A549 (cell line): ENCODE data around the gene FAM98C. TPM values are rescaled to one million over a fixed set of nuclear protein-coding genes. Genes with fewer than 3 reads are reported as not detected.

Experiments used
- ATAC-seq, 2 experiments: fragments of 200-7000 bp in 1 of 2; fragments of >200 bp in 1 of 2; cut with Nextera tagmentation in 1 of 2; cut with Tn5 transposase in 1 of 2; 3 replicates each; pipeline versions ENCODE4 v1.8.0 to v1.9.1; 2018 to 2020; ENCODE audit warnings: mild to moderate bottlenecking in 1 of 2, moderate library complexity in 1 of 2
- CTCF ChIA-PET: fragments of 300-600 bp; sonication (Branson Sonifier 250); formaldehyde crosslinking; extraction: SDS; loops from one replicate; lab custom pipeline; 2021; ENCODE audit warnings: antibody characterized with exemption, inconsistent platforms; lab: Yijun Ruan, JAX
- POLR2A ChIA-PET: fragments of 350-600 bp; formaldehyde crosslinking; extraction: SDS; loops from one replicate; lab custom pipeline; 2021; ENCODE audit warnings: antibody characterized with exemption, inconsistent platforms; lab: Yijun Ruan, JAX
- DNase-seq, 2 experiments: peaks; one replicate each; pipeline versions ENCODE4 v3.0.0 to v3.0.0-alpha.2; 2011 to 2016; ENCODE audit warnings: low read depth in 1 of 2, low spot score in 1 of 2
- FAIRE-seq: peaks from 2 replicates; lab custom pipeline; 2011; peaks lifted over from hg19 to GRCh38; lab: Jason Lieb, UNC
- H3K27ac ChIP-seq, 2 experiments: fragments of >200 bp; sonication (Bioruptor Twin); formaldehyde crosslinking; 3 replicates each; pipeline ENCODE4 v1.5.1; 2016 to 2017
- H3K4me1 ChIP-seq: fragments of >200 bp; sonication (Bioruptor Twin); formaldehyde crosslinking; 3 replicates; pipeline ENCODE4 v1.6.1; 2016
- H3K4me2 ChIP-seq: fragments of >200 bp; sonication (Bioruptor Twin); formaldehyde crosslinking; 3 replicates; pipeline ENCODE4 v1.6.1; 2016
- H3K4me3 ChIP-seq: fragments of >200 bp; sonication (Bioruptor Twin); formaldehyde crosslinking; 3 replicates; pipeline ENCODE4 v1.5.1; 2016
- H3K9me3 ChIP-seq: fragments of >200 bp; sonication (Bioruptor Twin); formaldehyde crosslinking; 3 replicates; pipeline ENCODE4 v1.6.1; 2016
- CHD2 ChIP-seq: fragments of 150-350 bp; IDR thresholded peaks from 2 replicates; pipeline ENCODE4 v1.6.1; 2014; ENCODE audit warnings: low read length; ENCODE audit not compliant: partially characterized antibody
- CHD4 ChIP-seq: fragments of 200-600 bp; sonication (generic); IDR thresholded peaks from 2 replicates; pipeline ENCODE4 v1.6.1; 2016; ENCODE audit warnings: antibody characterized with exemption, mild to moderate bottlenecking, borderline replicate concordance
- EHMT2 ChIP-seq: fragments of 200-600 bp; sonication (generic); IDR thresholded peaks from 2 replicates; pipeline ENCODE4 v1.6.1; 2016; ENCODE audit warnings: antibody characterized with exemption, low read depth, mild to moderate bottlenecking, moderate library complexity
- FOSB ChIP-seq: fragments of 250-450 bp; sonication (Bioruptor Pico); IDR thresholded peaks from 2 replicates; pipeline ENCODE4 v1.5.0; 2020; ENCODE audit warnings: mild to moderate bottlenecking, moderate library complexity
- GATA3 ChIP-seq: IDR thresholded peaks from 2 replicates; pipeline ENCODE4 v1.6.1; 2012; ENCODE audit warnings: borderline replicate concordance
- HOXB5 ChIP-seq: fragments of 250-450 bp; sonication (Bioruptor Pico); IDR thresholded peaks from 2 replicates; pipeline ENCODE4 v1.5.0; 2020; ENCODE audit warnings: mild to moderate bottlenecking, moderate library complexity
- JUN ChIP-seq, 2 experiments: fragments of >200 bp; sonication (Bioruptor Twin); formaldehyde crosslinking; IDR thresholded peaks; 2 replicates in 1 of 2; 3 replicates in 1 of 2; pipeline ENCODE4 v1.6.1; 2016 to 2017
- KDM5A ChIP-seq: fragments of 200-600 bp; sonication (generic); IDR thresholded peaks from 2 replicates; pipeline ENCODE4 v1.6.1; 2016; ENCODE audit warnings: antibody characterized with exemption, mild to moderate bottlenecking
- MAZ ChIP-seq: fragments of 150-350 bp; IDR thresholded peaks from 2 replicates; pipeline ENCODE4 v1.6.1; 2014; ENCODE audit warnings: antibody characterized with exemption, low read depth, low read length, borderline replicate concordance
- POLR2A ChIP-seq: IDR thresholded peaks from 2 replicates; pipeline ENCODE4 v1.6.1; 2012; ENCODE audit warnings: mild to moderate bottlenecking, low read length
- POLR2AphosphoS2 ChIP-seq: conservative IDR thresholded peaks from 2 replicates; pipeline ENCODE4 v1.6.1; 2012; ENCODE audit warnings: low read length, improper control_type of control experiment, inconsistent platforms
- REST ChIP-seq: fragments of 200-600 bp; sonication (generic); IDR thresholded peaks from 2 replicates; pipeline ENCODE4 v1.6.1; 2016; ENCODE audit warnings: antibody characterized with exemption, mild to moderate bottlenecking, moderate library complexity
- TFCP2L1 ChIP-seq: fragments of 250-450 bp; sonication (Bioruptor Pico); IDR thresholded peaks from 2 replicates; pipeline ENCODE4 v1.5.0; 2021; ENCODE audit warnings: mild to moderate bottlenecking
- TP53 ChIP-seq: fragments of 250-450 bp; sonication (Bioruptor Pico); IDR thresholded peaks from 2 replicates; pipeline ENCODE4 v1.5.0; 2021; ENCODE audit warnings: mild to moderate bottlenecking, moderate library complexity
- ZC3H11A ChIP-seq: fragments of 450-650 bp; IDR thresholded peaks from 2 replicates; pipeline ENCODE4 v1.6.1; 2014; ENCODE audit warnings: antibody characterized with exemption, mild to moderate bottlenecking
- WGBS: methylation state at CpG from one replicate; pipeline ENCODE4 v1.1.6; 2017; ENCODE audit errors: missing lambda C conversion rate; 5-methylcytosine and 5-hydroxymethylcytosine counted together
- polyA plus RNA-seq, 4 experiments: library from polyadenylated mRNA; depleted of rRNA in 3 of 4; stranded (reverse); fragments of >200 nt; fragmentation: RNase III in 1 of 4; extraction: RNeasy Plus Mini Kit Qiagen cat#74134 plus additional on column Dnase treatment in 1 of 4; gene quantifications; 2 replicates in 3 of 4; 3 replicates in 1 of 4; pipeline ENCODE4 v1.2.3, GENCODE V29; 2011 to 2017
- TF ChIP-seq, protein P1 (sequence below): IDR thresholded peaks from 2 replicates; pipeline ENCODE4 v1.6.1; 2012
- TF ChIP-seq, protein P2 (sequence below): fragments of 450-650 bp; IDR thresholded peaks from 2 replicates; pipeline ENCODE4 v1.6.1; 2014; ENCODE audit warnings: antibody characterized with exemption
- TF ChIP-seq, protein P3 (sequence below): IDR thresholded peaks from 2 replicates; pipeline ENCODE4 v1.6.1; 2012; ENCODE audit warnings: low read depth, borderline replicate concordance
- TF ChIP-seq, protein P4 (sequence below): fragments of 250-450 bp; sonication (Bioruptor Pico); IDR thresholded peaks from 2 replicates; pipeline ENCODE4 v1.5.0; 2020; ENCODE audit warnings: low read depth, mild to moderate bottlenecking, moderate library complexity

FAM98C gene
- polyA plus RNA-seq, 2 of the 4 experiments (the other 2 are of a cell fraction) = 12.8 to 20.4 TPM

GRCh38 chr19:38399537-38399936 lies 3.4 kb upstream of the FAM98C start (continued):
- no peak for TF ChIP-seq TP53 (CRISPR knock-in tag)
- TF ChIP-seq HOXB5 = no peak
- TF ChIP-seq, protein P1, sequence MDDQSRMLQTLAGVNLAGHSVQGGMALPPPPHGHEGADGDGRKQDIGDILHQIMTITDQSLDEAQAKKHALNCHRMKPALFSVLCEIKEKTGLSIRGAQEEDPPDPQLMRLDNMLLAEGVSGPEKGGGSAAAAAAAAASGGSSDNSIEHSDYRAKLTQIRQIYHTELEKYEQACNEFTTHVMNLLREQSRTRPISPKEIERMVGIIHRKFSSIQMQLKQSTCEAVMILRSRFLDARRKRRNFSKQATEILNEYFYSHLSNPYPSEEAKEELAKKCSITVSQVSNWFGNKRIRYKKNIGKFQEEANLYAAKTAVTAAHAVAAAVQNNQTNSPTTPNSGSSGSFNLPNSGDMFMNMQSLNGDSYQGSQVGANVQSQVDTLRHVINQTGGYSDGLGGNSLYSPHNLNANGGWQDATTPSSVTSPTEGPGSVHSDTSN = no peak
- TF ChIP-seq KDM5A = no peak
- TF ChIP-seq CHD2 = no peak

- DNase-seq = no peak
- FAIRE-seq = no peak
- peaks cover 10% of the 10 kb centered on the region for H3K4me1 ChIP-seq
- no peak overlapping the region for H3K4me3 ChIP-seq
- no peak for ATAC-seq
- no peaks in the 10 kb centered on the region for H3K9me3 ChIP-seq
- no peak overlapping the region for H3K27ac ChIP-seq
- H3K4me2 ChIP-seq = no peak overlapping the region
- WGBS = 85% methylated on average over 5 of the region's 5 CpGs
- CTCF ChIA-PET = interaction anchor here (0.7 to 14.1 kb wide), 18 partner anchors 8 to 600 kb away, joined by 3 to 254 read pairs (median 4); partner anchors contain the start of genes CATSPERG, GGN, MRPS12 and SARS2
- no peak for TF ChIP-seq JUN (IDR thresholded peaks at IDR 0.05)
- 0 out of 2 replicates have a peak, but pooled peaks have one; percentile 7 for TF ChIP-seq POLR2A
- POLR2A ChIA-PET = interaction anchor here (0.6 to 1.5 kb wide), 5 partner anchors 10 to 361 kb away, joined by 3 to 8 read pairs (median 3); partner anchors contain the start of genes EIF3K, GGN, PSMD8 and SPRED3
Observed at GRCh38 chr19:38400361-38400760, 2.5 kb upstream of the FAM98C start.

DNA sequence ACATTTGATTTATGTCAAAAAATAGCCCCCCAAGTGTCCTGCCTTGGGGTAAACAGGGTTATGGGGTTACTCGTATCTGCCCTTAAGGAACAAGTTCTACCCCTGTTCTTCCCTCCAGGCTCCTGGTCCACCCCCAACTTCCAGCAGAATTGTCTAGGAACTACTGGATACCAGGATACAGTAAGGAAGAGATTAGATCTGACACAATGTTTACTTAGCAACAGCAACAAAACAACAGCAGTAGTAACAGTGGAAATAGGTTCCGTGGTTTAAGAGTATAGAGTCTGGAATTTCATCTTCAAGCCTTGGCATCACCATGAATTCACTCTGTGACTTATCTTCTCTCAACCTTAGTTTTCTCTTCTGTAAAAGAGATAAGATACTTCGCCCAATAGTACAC lies 1.7 kb upstream of the FAM98C start:
- CTCF ChIA-PET = interaction anchor here (1.3 to 14.1 kb wide), 11 partner anchors 12 to 530 kb away, joined by 3 to 254 read pairs (median 65); partner anchors contain the start of genes GGN, MRPS12, PSMD8 and RASGRP4
- H3K27ac ChIP-seq = no peak overlapping the region
- H3K4me2 ChIP-seq = no peak overlapping the region
- no peaks in the 10 kb centered on the region for H3K9me3 ChIP-seq
- FAIRE-seq = peak; percentile 28
- no peak for ATAC-seq
- peak; percentile 35; the same call in 1 of the 2 replicates for TF ChIP-seq GATA3
- TF ChIP-seq HOXB5 = no peak
- POLR2A ChIA-PET = interaction anchor here (0.6 to 1.0 kb wide), 2 partner anchors 12 to 361 kb away, joined by 3 read pairs; partner anchors contain the start of gene SPRED3
- DNase-seq = peak in 1 of 2 experiments; percentile 69
- WGBS = 60% methylated on average over 3 of the region's 3 CpGs
- no peak overlapping the region for H3K4me3 ChIP-seq
- H3K4me1 ChIP-seq = peaks cover 10% of the 10 kb centered on the region

DNA sequence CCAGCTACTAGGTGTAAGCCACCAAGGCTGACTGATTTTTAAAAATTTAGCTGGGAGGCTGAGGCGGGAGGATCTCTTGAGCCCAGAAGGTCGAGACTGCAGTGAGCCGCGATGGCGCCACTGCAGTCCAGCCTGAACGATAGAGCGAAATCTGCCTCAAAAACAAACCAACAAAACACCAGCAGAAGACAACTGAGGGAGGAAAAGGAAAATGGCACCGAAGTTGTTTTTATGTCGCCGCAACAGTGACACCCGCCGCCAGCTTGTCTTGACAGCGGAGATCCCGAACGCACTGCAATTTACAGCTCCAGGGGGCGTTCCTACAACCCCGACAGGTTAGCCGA lies 298 bp upstream of the FAM98C start:
- Histone ChIP-seq H3K27ac (peak overlapping the region in 1 of 2 experiments; percentile 27; a peak in 2 of 6 replicates), H3K4me2 (peak overlapping the region; percentile 85), H3K9me3 (no peaks in the 10 kb centered on the region), H3K4me3 (peak overlapping the region; percentile 66), H3K4me1 (peaks cover 10% of the 10 kb centered on the region)
- 9% methylated on average over 18 of the region's 18 CpGs for WGBS
- ATAC-seq = peak in 1 of 2 experiments; percentile 38; a peak in 3 of 6 replicates
- no peak for DNase-seq
- CTCF ChIA-PET = interaction anchor here (0.6 to 14.1 kb wide), 147 partner anchors 11 to 1140 kb away, joined by 3 to 254 read pairs (median 5); partner anchors contain the start of genes ACTN4, CCER2, ECH1 and EIF3K
- no peak for FAIRE-seq
- TF ChIP-seq, protein P2, sequence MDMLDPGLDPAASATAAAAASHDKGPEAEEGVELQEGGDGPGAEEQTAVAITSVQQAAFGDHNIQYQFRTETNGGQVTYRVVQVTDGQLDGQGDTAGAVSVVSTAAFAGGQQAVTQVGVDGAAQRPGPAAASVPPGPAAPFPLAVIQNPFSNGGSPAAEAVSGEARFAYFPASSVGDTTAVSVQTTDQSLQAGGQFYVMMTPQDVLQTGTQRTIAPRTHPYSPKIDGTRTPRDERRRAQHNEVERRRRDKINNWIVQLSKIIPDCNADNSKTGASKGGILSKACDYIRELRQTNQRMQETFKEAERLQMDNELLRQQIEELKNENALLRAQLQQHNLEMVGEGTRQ = no peak
- TF ChIP-seq EHMT2 (0 out of 2 replicates have a peak, but pooled peaks have one; percentile 30), CHD4 (no peak), MAZ (no peak), FOSB (CRISPR knock-in tag) (no peak), TFCP2L1 (CRISPR knock-in tag) (0 out of 2 replicates have a peak, but pooled peaks have one; percentile 25)
- TF ChIP-seq, all 56 proteins: peak for 2
- POLR2A ChIA-PET = interaction anchor here (0.5 to 2.4 kb wide), 18 partner anchors 8 to 527 kb away, joined by 3 to 30 read pairs (median 4); partner anchors contain the start of genes ACTN4, C19orf33, EIF3K and GGN

DNA sequence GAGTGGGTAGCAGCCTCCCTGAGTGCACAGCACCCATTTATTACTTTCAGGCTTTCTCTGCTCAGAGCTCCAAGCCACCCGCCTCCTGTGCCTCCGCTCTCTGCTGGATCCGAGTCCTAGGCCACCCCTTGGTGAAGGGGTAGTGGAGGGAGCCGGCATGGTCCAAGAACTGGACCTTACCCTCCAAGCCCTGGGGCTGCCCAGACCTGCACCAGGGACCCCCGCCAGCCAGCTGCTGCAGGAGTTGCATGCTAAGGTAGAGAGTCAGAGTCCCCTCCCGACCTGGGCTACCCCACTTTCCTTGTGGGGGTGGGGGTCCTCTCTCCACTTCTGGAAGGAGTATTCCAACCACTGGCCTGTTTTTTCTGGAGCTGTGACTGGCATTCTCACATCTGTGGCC lies 2.0 kb downstream of the FAM98C start:
- Histone ChIP-seq H3K4me1 (peaks cover 10% of the 10 kb centered on the region), H3K4me3 (no peak overlapping the region), H3K27ac (no peak overlapping the region), H3K9me3 (no peaks in the 10 kb centered on the region), H3K4me2 (no peak overlapping the region)
- FAIRE-seq (no peak), ATAC-seq (no peak), DNase-seq (no peak)
- WGBS = 93% methylated on average over 6 of the region's 6 CpGs
- POLR2A ChIA-PET = interaction anchor here (1.0 kb wide), 1 partner anchor 228 kb away, joined by 3 read pairs; no protein-coding TSS in a partner anchor
- CTCF ChIA-PET = interaction anchor here (0.5 to 14.1 kb wide), 22 partner anchors 9 to 572 kb away, joined by 3 to 254 read pairs (median 21); partner anchors contain the start of genes EIF3K, GGN, MAP4K1 and MRPS12
- TF ChIP-seq ZC3H11A = no peak
- TF ChIP-seq, protein P3, sequence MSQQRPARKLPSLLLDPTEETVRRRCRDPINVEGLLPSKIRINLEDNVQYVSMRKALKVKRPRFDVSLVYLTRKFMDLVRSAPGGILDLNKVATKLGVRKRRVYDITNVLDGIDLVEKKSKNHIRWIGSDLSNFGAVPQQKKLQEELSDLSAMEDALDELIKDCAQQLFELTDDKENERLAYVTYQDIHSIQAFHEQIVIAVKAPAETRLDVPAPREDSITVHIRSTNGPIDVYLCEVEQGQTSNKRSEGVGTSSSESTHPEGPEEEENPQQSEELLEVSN = no peak
- no peak for TF ChIP-seq POLR2AphosphoS2
- no peak for TF ChIP-seq HOXB5
- TF ChIP-seq, protein P4, sequence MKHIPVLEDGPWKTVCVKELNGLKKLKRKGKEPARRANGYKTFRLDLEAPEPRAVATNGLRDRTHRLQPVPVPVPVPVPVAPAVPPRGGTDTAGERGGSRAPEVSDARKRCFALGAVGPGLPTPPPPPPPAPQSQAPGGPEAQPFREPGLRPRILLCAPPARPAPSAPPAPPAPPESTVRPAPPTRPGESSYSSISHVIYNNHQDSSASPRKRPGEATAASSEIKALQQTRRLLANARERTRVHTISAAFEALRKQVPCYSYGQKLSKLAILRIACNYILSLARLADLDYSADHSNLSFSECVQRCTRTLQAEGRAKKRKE (CRISPR knock-in tag) = no peak
- no peak for TF ChIP-seq REST
